ENCODE data around the gene DGKQ. TPM values are rescaled to one million over a fixed set of nuclear protein-coding genes. Genes with fewer than 3 reads are reported as not detected.
A peak's percentile ranks its signal among the peaks of the same experiment; 100 is the strongest.

Gene DGKQ
- total and polyA plus RNA-seq, 2 of the 13 experiments (the other 11 are each of a cell fraction or from before 2014, with no cell fraction given), result 4.5 to 7.2 TPM

- TF ChIP-seq ARID5B (CRISPR knock-in tag; IDR thresholded peaks at IDR 0.05) (peak; percentile 31; the same call in 1 of the 2 replicates), ZNF333 (CRISPR knock-in tag; IDR thresholded peaks at IDR 0.05; ENCODE audit: borderline replicate concordance) (0 out of 2 replicates have a peak, but pooled peaks have one; percentile 17), FOXK1 (CRISPR knock-in tag; IDR thresholded peaks at IDR 0.05; ENCODE audit: borderline replicate concordance, low read depth) (no peak), HHEX (CRISPR knock-in tag; IDR thresholded peaks at IDR 0.05) (no peak), ZNF143 (CRISPR knock-in tag; IDR thresholded peaks at IDR 0.05) (no peak; the same call in 1 of the 2 replicates), ELF1 (CRISPR knock-in tag; IDR thresholded peaks at IDR 0.05) (peak; percentile 88), TOE1 (CRISPR knock-in tag; IDR thresholded peaks at IDR 0.05) (no peak), GATAD2A (CRISPR knock-in tag; IDR thresholded peaks at IDR 0.05) (0 out of 2 replicates have a peak, but pooled peaks have one; percentile 1), SMARCE1 (IDR thresholded peaks at IDR 0.05; ENCODE audit: borderline replicate concordance) (no peak), ZSCAN5A (CRISPR knock-in tag; IDR thresholded peaks at IDR 0.05; ENCODE audit: borderline replicate concordance) (0 out of 2 replicates have a peak, but pooled peaks have one; percentile 86), ZGPAT (CRISPR knock-in tag; IDR thresholded peaks at IDR 0.05) (peak; percentile 79), SMYD3 (CRISPR knock-in tag; IDR thresholded peaks at IDR 0.05) (no peak), ZNF562 (CRISPR knock-in tag; IDR thresholded peaks at IDR 0.05; ENCODE audit: borderline replicate concordance) (no peak), CHD4 (IDR thresholded peaks at IDR 0.05; ENCODE audit: borderline replicate concordance, low read length) (no peak), TBX2 (CRISPR knock-in tag; IDR thresholded peaks at IDR 0.05; ENCODE audit: borderline replicate concordance) (peak; percentile 79), ZNF607 (CRISPR knock-in tag; IDR thresholded peaks at IDR 0.05; ENCODE audit: borderline replicate concordance) (peak; percentile 85), ZNF563 (CRISPR knock-in tag; IDR thresholded peaks at IDR 0.05) (no peak), ZKSCAN1 (IDR thresholded peaks at IDR 0.05; ENCODE audit: low read length) (no peak), WIZ (CRISPR knock-in tag; IDR thresholded peaks at IDR 0.05) (no peak), NPAS2 (CRISPR knock-in tag; IDR thresholded peaks at IDR 0.05; ENCODE audit: borderline replicate concordance) (no peak), KDM1A (CRISPR knock-in tag; IDR thresholded peaks at IDR 0.05) (no peak), ZBTB42 (CRISPR knock-in tag; IDR thresholded peaks at IDR 0.05) (no peak), HCFC1 (IDR thresholded peaks at IDR 0.05; ENCODE audit: low read depth, low read length) (peak; percentile 65), GATA4 (IDR thresholded peaks at IDR 0.05; ENCODE audit: borderline replicate concordance, low read depth) (no peak), ZNF781 (CRISPR knock-in tag; IDR thresholded peaks at IDR 0.05; ENCODE audit: borderline replicate concordance, not compliant biosample characterization) (no peak)
Observed at GRCh38 chr4:931960-932712, 41.2 kb downstream of the DGKQ start, which contains the start of the genes GAK and TMEM175 (continued).
